ENCODE results near the gene SKP1. TPM values are rescaled to one million over a fixed set of nuclear protein-coding genes. Genes with fewer than 3 reads are reported as not detected.
"Not testable (repeated sequence)": the region's sequence is repeated elsewhere in the genome, so short reads cannot be mapped to it uniquely, and the experiment has no call there.

SKP1 gene
- total RNA-seq (2014; rRNA removed): 358 and 428 TPM in 2 replicates
- 798 TPM for polyA plus RNA-seq (2012)

DNA sequence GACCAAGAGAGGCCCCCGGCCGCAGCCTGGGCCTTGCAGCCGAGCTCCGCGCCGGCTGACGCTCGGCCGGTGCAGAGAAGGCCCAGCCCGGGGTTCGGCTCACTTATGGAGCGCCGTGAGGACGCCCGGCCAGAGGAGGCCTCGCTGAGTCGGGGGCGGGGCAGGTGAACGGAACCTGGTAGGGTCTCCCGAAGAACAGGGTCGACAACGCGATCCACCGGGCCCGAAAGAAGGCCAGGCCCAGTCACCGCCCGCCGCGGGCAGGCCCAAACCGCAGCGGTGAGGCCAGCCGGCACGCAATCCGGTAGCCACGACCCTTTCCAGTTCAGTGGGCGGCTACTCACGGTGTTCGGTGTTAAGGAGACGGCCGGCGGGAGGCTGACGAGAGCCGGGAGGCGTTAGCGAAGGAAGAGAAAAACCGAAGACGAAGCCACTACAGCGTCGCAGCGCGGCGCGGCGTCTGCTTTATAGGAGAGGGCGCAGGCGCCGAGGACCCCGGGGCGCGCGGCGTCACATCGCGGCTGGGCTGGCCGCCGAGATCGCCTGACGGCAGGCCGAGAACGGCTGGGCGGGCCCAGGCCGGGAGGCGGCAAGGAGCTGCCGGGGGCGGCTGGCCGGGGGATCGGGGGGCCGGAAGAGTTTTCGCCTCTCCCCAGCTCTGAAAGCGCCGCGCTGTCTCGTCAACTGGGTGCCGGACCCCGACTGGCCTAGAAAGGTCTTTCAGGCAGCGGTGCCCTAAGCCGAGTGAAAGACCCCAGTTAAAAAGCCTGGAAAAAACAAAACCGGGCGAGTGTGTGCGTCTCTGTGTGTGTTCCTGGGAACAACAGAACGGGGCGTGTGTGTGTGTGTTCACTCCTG is at the start of gene SKP1:
TSS of gene SKP1 (minus strand) at position 440 of the 858 bp plus-strand sequence. CDS start 2,928 bp downstream, outside the sequence.
- DNase-seq (ENCODE audit: low read depth): peak; percentile 78

DNA sequence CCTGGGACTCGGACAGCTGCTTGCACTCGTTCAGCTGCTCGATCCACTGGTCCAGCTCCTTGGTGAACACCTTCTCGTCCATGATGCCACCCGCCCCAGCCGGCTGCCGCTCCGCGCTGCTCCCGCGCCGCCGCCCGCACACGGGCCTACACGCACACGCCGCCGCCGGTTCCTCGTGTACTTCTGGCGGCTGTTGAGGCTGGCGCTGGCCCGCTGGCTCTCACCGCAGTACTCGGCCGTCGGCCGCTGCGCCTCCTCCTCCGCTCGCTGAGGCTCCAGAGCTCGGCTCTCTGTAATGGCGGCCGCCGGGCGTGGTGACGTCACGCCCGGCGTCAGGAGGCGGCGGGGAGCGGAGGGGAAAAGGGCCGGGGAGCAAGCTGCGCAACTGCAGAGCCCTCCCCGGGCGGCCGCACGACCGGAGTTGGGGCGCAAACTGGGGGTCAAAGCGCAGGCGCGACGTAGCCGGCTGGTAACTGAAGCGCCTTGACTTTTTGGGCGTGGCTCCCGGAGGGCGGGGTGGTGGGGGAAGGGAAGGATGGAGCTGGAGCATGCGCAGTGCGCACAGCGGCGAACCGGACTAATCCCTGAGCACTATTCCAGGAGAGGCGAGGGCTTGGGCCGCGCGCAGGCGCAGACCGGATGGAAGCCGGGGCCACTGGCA is 49.2 kb upstream of the SKP1 start, which contains the start of gene PPP2CA:
TSS of gene PPP2CA (minus strand) at position 294 of the 661 bp plus-strand sequence. CDS start at position 82, 212 bp downstream.
- peak; percentile 98 for DNase-seq (ENCODE audit: low read depth)

DNA sequence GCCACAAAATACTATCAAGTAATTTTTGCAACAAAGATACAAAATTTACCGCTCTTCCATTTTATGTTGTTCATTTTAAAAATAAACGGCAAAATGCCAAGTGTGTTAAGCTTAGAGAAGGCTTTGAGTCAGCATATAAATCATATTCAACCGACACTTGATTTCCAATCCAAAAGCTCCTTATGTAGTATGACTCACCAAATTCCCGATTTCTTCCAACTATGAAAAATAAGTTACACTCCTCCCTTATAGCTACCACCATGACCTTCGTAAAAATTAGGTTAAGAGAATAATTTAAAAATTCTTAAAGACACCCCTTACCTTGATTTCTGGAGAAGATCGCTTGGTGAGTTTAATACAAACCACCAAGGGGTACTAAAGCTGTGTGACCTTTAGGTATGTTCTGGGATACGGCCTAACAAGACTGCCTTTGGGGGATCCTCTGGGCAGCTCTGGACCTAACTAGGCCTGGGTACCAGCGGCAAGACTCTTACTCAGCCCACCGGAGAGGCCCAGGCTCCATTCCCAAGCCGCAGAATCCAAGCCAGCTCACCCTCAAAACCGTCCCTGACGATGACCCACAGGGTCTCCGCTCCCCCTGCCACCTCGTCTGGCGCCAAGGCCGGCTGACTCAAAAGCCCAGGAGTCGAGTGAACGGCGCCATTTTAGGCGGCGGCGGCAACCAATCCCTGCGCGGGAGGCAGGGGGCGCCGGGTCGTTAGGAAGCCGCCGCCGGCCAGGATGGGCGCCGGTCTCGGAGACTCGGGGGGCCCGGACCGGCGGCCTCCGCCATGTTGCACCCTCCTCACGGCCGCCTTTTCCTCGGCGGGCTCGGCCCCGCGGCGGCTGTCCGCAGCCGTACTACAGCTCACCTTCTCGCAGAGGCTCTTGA is 48.4 kb upstream of the SKP1 start:
- peak; percentile 71 for DNase-seq (ENCODE audit: low read depth)

DNA sequence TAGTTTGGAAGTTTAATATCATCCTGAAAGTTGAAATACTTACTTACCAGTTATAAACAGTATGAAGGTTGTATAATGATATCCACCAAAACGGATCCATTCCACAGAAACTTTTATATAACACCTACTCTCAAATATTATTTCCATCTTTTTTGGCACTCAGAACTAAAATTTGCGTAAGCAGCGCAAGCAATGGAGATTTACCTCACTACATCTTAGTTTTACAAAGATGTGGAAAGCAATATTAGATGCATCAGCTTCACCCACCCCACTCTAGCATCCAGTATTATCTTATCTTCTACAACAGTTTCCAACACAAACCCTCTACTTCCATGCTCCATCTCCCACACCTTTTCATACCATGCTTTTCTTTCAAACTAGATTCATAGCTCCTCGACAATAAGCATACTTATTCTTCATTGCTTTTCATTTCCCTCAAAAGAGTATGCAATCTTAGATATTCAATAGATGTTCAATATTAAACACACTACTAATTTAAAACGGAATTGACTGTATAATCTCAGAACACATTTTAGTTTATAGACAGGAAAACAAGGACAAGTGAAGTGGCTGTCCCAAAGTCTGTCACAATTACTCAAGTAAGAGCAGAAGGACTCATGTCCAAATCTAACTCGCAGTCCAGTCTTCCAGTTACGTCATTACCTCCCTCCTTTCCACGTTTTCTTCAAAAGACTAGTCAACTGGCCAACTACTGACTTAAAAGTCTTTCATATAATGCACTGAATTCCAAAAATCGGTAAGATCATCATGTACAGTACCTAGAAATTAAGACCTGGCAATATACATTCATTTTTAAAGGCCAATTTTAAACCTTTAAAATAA is 46.9 kb upstream of the SKP1 start:
- peak; percentile 34 for DNase-seq (ENCODE audit: low read depth)

DNA sequence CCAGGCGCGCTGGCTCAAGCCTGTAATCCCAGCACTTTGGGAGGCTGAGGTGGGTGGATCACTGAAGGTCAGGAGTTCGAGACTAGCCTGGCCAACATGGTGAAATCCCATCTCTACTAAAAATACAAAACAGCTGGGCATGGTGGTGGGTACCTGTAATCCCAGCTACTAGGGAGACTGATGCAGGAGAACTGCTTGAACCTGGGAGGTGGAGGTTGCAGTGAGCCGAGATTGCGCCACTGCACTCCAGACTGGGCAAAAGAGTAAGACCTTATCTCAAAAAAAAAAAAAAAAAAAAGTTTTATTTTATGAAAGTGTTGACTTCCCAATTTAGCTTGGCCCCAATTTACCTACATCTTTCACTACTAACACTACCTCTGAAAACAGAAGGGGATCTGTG is 44.9 kb upstream of the SKP1 start:
- DNase-seq (ENCODE audit: low read depth): not testable (repeated sequence)

DNA sequence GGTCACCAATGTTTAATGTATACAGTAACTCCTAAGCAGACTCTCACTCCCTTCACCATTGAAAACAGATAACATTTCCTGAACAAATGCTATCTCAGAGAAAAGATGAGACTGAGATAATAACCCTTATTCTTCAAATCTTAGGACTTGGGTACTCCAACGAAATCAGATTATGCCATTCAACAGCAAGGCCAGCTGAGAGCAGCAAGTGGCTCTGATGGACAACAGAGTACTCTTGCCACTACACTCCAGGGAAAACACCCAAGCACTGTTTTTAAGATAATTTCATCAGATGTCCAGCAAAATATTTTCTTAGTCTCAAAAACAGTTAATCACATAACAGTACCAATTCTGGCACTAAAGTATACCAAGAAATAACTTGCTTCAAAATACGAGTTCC is 39.0 kb upstream of the SKP1 start:
- DNase-seq (ENCODE audit: low read depth): no peak

DNA sequence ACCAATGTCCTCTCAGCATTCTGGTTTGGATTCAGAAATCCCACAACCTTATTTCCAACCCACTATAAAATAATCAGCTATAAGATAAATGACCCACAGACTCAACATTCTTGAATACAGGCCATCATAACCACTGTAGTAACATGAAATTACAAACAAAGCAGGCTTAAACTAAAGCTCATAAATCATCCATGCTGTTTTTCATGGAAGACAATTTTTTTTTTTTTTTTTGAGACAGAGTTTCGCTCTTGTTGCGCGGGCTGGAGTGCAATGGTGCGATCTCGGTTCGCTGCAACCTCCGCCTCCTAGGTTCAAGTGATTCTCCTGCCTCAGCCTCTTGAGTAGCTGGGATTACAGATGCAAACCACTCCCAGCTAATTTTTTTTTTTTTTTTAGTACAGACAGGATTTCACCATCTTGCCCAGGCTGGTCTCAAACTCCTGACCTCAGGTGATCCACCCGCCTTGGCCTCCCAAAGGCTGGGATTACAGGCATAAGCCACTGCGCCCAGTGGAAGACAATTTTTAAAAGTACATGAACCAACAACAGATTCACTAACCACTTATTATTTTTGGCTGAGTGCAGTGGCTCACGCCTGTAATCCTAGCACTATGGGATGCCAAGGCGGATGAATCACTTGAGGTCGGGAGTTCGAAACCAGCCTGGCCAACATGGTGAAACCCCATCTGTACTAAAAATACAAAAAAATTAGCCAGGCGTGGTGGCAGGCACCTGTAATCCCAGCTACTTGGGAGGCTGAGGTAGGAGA is 34.7 kb upstream of the SKP1 start:
- peak; percentile 71 for DNase-seq (ENCODE audit: low read depth)

DNA sequence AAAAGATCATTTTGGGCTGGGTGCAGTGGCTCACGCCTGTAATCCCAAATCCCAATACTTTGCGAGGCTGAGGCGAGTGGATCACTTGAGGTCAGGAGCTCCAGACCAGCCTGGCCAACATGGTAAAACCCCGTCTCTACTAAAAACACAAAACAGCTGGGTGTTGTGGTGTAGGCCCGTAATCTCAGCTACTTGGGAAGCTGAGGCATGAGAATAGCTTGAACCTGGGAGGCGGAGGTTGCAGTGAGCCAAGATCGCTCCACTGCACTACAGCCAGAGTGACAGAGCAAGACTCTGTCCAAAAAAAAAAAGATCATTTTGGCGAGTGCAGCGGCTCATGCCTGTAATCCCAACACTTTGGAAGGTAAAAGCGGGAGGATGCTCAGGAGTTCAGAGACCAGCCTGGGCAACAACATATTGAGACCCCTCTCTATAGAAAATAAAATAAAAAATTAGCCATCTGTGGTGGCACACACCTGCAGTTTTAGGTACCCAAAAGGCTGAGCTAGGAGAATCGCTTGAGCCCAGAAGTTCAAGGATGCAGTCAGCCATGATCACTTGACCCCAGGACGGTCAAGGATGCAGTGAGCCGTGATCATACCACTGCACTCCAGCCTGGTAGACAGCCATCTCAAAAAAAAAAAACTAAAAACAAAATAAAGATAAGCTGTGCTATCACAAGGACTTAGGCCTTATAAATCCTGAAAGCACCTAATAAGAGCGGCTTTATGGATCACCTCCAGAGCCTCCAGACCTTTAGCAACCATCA is 32.9 kb upstream of the SKP1 start:
- no peak for DNase-seq (ENCODE audit: low read depth)

DNA sequence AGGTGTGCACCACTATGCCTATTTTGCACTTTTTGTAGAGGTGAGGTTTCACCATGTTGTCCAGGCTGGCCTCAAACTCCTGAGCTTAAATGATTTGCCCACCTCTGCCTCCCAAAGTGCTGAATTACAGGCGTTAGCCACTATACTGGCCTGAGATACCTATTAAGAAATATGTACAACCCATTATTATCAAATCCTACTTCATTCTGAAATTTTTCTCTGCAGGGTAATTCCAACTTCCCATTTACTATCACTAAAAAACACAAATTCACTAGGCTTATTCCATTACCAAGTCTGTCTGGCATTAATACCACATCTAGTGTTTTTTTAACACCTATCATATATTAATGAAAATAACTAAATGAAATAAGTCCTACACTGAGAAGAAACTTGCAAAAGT is 30.9 kb upstream of the SKP1 start:
- DNase-seq (ENCODE audit: low read depth): no peak

DNA sequence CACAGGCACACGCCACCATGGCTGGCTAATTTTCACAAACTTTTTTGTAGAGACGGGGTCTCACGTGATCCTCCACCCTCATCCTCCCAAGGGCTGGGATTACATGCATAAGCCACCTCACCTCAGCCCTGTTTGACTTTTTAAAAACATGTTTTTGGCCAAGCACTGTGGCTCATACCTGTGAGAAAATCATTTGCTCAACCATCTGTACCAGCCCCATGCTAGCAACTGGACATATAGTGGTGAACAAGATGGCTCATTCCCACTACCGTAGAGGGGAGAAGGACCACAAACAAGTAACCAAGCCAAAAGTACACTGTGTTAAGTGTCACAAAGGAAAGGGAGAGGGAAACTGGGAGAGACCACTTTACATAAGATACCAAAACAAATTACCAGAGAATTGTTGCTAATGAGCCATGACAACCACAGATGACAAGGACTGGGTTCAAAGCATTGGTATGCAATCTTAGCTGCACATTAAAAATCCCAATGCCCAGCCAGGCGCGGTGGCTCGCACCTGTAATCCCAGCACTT is 29.9 kb upstream of the SKP1 start:
- DNase-seq (ENCODE audit: low read depth): no peak

DNA sequence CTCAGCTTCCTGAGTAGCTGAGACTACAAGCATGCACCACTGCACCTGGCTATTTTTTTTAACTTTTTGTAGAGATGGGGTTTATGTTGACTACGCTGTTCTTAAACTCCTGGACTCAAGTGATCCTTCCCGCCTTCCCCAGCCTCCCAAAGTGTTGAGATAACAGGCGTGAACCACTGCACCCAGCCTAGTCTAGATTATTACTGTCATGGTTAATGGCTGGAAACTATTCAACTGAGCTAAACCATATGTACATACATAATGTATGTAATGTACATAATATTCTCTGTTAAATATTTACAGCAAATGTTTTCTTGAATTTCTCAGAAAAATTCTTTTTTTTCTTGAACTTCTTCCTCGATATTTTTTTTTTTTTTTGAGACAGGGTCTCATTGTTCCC is 27.8 kb upstream of the SKP1 start:
- DNase-seq (ENCODE audit: low read depth): no peak

DNA sequence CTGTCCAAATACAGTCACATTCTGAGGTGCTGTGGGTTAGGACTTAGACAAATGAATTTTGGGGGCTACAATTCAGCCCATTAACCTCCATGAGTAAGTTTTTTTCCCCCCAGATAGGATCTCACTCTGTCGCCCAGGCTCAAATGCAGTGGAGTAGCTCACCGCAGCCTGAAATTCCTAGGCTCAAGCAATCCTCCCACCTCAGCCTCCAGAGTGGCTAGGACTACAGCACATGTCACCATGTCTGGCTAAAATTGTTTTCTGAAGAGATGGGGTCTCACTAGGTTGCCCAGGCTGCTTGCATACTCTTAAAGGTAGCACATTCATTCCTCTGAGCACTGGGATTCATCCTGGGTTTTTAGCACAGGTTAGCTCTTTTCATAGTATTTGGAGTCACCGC is 26.9 kb upstream of the SKP1 start:
- no peak for DNase-seq (ENCODE audit: low read depth)

DNA sequence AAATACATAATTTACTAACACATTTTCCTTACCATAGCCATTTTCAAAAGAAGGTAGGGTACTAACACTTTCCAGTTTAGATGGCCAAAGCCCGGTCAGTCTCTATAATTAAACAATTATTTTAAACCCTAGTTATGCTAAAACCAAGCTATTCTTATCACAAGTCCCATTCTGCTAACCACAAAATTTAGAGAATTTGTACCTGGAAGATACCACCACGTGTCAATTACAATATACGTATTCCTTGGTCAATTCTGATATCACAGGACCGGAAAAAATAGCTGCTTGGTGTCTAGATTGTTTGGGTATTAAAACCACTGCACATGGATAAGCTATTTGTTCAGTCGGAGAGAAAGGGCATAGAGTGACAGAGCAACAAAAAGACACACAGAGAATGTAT is 18.9 kb upstream of the SKP1 start:
- DNase-seq (ENCODE audit: low read depth): no peak

DNA sequence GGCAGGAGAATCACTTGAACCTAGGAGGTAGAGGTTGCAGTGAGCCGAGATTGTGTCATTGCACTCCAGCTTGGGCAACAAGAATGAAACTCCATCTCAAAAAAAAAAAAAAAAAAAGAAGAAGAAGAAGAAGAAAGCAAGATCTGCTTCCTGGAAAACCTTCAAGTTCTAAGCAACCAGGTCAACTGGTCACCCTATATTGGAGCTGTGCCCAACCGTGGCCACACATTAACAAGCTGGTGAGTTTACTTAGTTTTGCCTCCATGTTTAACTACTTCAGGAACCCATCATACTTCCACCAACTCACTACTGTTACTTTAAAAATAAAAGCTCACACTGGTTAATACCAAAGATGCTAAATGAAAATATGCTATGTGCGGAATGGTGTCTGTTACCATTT is 12.3 kb upstream of the SKP1 start:
- DNase-seq (ENCODE audit: low read depth): no peak

DNA sequence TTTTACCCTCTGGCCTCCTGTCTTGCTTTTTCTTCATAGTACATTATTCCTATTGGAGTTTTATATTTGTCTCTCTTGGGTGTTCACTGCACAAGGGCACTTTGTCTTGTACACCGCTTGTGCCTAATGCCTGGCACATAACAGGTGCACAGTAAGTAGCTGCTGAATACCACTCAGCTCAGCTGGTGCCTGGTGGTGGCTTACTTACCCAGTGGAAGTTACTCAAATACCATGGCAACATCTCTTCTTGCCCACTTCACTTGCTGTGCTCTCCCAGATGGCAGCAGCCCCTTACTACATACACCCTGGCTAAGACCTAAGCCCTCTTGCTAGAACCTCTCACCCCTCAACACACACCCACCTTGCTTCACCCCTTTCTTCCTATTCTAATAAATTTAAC is 11.3 kb upstream of the SKP1 start:
- DNase-seq (ENCODE audit: low read depth): peak; percentile 35

DNA sequence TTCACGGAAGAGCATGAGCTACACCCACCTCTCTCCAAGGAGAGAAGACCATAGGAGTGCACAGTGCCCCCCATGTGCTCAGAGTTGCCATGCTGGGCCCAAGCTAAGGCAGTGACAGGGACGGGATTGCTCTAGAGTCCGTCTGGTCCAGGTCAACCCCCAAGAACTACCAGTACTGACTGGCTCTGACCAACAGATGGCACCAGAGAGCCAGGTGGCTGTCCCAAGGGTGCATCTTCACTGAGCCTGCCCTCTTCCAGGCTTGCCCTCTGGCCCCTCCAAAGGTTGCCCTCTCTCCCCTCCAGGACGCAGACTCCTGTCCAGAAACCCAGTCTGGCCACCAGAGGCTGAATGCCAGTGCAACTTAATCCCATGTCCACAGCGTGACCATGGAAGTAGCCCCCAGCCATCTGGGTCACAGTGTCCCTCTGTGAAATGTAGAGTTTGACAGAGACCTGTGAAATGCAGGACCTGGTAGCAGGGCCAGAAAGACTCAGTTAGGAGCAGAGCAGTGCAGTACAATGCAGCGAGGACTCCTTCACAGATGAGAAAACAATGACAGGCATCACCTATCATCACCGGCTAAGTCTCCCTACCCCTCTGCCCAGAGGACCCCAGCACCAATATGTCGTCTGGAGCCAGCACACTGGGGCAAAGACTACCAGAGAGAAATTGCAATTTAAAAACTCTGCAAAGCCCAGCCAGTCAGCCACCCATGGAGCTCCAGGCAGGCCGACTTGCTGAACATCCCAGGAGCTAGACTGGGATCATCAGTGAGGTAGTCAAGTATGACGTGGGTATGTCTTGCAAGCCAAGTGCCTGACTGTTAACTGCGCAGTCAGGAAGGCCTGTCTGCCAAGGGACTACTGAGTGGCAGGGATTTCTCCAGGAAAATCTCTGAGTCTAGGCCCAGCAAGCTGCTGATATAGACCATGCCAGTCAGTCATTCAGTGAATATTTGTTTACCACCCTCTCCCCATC is 7.7 kb upstream of the SKP1 start:
- peak; percentile 48 for DNase-seq (ENCODE audit: low read depth)

DNA sequence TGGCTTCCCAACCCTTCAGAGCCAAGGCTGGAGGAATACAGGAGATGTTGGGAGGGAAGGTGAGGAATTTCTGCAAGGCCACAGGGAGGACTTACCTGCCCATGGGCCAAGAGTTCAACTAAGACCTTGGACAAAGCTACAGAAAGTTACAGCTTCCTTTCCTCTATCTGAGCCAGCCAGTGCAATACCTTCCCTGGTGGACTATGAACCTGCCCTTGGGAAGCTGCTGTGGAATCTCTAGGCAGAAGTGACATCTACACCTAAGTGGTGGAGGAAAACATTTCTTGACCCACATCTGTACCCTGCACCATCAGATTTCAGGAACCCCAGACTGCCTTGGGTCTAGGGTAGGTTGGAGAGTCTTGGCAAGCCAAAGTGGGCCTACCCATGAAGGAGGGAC is 6.7 kb upstream of the SKP1 start:
- DNase-seq (ENCODE audit: low read depth): no peak

DNA sequence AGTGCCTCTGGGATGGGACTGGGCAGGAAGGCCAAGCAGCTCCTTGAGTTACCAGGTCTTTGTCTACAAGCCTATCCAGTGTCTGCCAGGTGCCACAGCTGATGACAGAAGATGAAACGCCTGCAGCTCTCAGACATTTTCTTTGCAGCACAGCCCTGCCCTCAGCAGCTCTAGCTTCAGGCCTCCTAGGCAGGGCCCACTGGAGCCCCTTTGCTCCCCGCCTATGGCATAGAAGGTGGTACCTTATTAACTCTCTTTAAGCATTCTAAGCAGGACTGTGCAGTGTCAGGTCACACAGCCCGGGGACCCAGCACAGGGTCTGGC is 1.3 kb upstream of the SKP1 start:
- no peak for DNase-seq (ENCODE audit: low read depth)

Measured in LHCN-M2 (cell line).